Ovary (tissue), 9 donors: ENCODE data around the gene ZMIZ1. TPM values are rescaled to one million over a fixed set of nuclear protein-coding genes. Genes with fewer than 3 reads are reported as not detected.
A peak's percentile ranks its signal among the peaks of the same experiment; 100 is the strongest.
"Not testable (repeated sequence)": the region's sequence is repeated elsewhere in the genome, so short reads cannot be mapped to it uniquely, and the experiment has no call there.

Experiments used
- DNase-seq, 5 donors: peaks; one replicate each; pipeline ENCODE4 v3.0.0-alpha.2; 2019 to 2020
- H3K27ac ChIP-seq, 2 donors: fragments of 200-600 bp; one replicate each; pipeline versions ENCODE4 v1.5.1 to v1.8.0; 2019 to 2022
- H3K27me3 ChIP-seq: fragments of 200-600 bp; one replicate; pipeline ENCODE4 v1.8.0; 2022
- H3K36me3 ChIP-seq: fragments of 200-600 bp; sonication (generic); one replicate; pipeline ENCODE4 v1.5.1; 2019
- H3K4me1 ChIP-seq: one replicate; pipeline ENCODE4 v1.8.1; 2013; ENCODE audit warnings: mild to moderate bottlenecking, moderate library complexity; ENCODE audit not compliant: insufficient read depth
- H3K4me3 ChIP-seq: fragments of 200-600 bp; sonication (generic); one replicate; pipeline ENCODE4 v1.5.1; 2017
- H3K9me3 ChIP-seq, 2 donors: fragments of 200-600 bp in 1 of 2; sonication (generic) in 1 of 2; one replicate each; pipeline versions ENCODE4 v1.5.1 to v1.8.1; 2013 to 2019; ENCODE audit warnings: mild to moderate bottlenecking in 1 of 2, moderate library complexity in 1 of 2
- CTCF ChIP-seq, 3 donors: fragments of 450-650 bp in 2 of 3; fragments of 200-600 bp in 1 of 3; IDR thresholded peaks; one replicate each; pipeline versions ENCODE4 v1.5.1 to v1.8.0; 2016 to 2022; ENCODE audit warnings: antibody characterized with exemption in 3 of 3, mild to moderate bottlenecking in 1 of 3
- EP300 ChIP-seq: sonication (generic); formaldehyde crosslinking; IDR thresholded peaks from one replicate; pipeline ENCODE4 v1.6.1; 2017; ENCODE audit warnings: antibody characterized with exemption
- POLR2A ChIP-seq: fragments of 450-650 bp; IDR thresholded peaks from one replicate; pipeline ENCODE4 v1.6.1; 2017; ENCODE audit warnings: antibody characterized with exemption, mild to moderate bottlenecking, moderate library complexity
- WGBS, 3 donors: extraction: QIAGEN DNeasy Blood & Tissue Kit in 1 of 3; methylation state at CpG; one replicate each; pipeline versions ENCODE4 v1.1.5 to v1.1.7; 2013 to 2017; 5-methylcytosine and 5-hydroxymethylcytosine counted together
- intact Hi-C, 4 donors: fragments of 100-400 bp; cut with DNase I; formaldehyde crosslinking; loops; one replicate each; pipeline versions ENCODE4 v1.11.0 to v1.15.1; 2022 to 2023
- polyA plus RNA-seq, 2 donors: library from polyadenylated mRNA; stranded (reverse); fragments of 200-250 nt in 1 of 2; fragments of 350-450 nt in 1 of 2; fragmentation: Illumina TruSeq in 1 of 2; extraction: RNeasy Lipid Tissue Mini Kit (QIAGEN cat#74804) in 1 of 2; gene quantifications; one replicate each; pipeline ENCODE4 v1.2.3, GENCODE V29; 2013 to 2014
- total RNA-seq, 7 donors: library from RNA; depleted of rRNA in 2 of 7; stranded (reverse); fragments of >200 nt in 2 of 7; fragmentation: NEBNext Ultra II Directional in 3 of 7; extraction: Animal tissue kit (Norgen Biotek cat#: 25700) in 3 of 7; gene quantifications; one replicate each; pipeline versions ENCODE4 v1.1.0 to v1.2.4, GENCODE V29; 2016 to 2023
- donor health status: DM: no; HTN: no; CAD: no; lungs with moderate emphysema.
- donor health status: DM: no; HTN: no; CAD: no.
- donor health status: Bipolar disorder and iron deficiency.
- donor health status: DM: yes; HTN: yes; CAD: no.
- donor health status: DM: no; HTN: no; CAD: no.
- donor health status: DM: yes; HTN: yes; CAD: no.

The ZMIZ1 gene
- total and polyA plus RNA-seq, 9 donors = 30.3 to 117 (median 69.1) TPM

GRCh38 chr10:79275105-79275430, 206.3 kb downstream of the ZMIZ1 start:
- peaks cover 14% of the 10 kb centered on the region for H3K4me1 ChIP-seq
- H3K9me3 ChIP-seq = no peaks in the 10 kb centered on the region
- H3K36me3 ChIP-seq = no peaks in the 10 kb centered on the region
- no peak for TF ChIP-seq EP300
- no peak for TF ChIP-seq CTCF (IDR thresholded peaks at IDR 0.05)
- no peak for TF ChIP-seq POLR2A
- no peaks in the 10 kb centered on the region for H3K27me3 ChIP-seq
- H3K27ac ChIP-seq = no peak overlapping the region
- no peak overlapping the region for H3K4me3 ChIP-seq
- DNase-seq = no peak
- intact Hi-C loops = no loop called here
- 44 to 66% (median 52%) methylated on average over 3 of the region's 3 CpGs for WGBS, 3 donors

- H3K4me1 ChIP-seq = peaks cover 14% of the 10 kb centered on the region
- TF ChIP-seq CTCF (IDR thresholded peaks at IDR 0.05) = no peak
- no peak for TF ChIP-seq EP300
- TF ChIP-seq POLR2A = no peak
- H3K36me3 ChIP-seq = no peaks in the 10 kb centered on the region
- WGBS, 3 donors = 73 to 77% (median 77%) methylated on average over 10 of the region's 10 CpGs
- intact Hi-C loops = no loop called here
- no peak overlapping the region for H3K4me3 ChIP-seq
- H3K9me3 ChIP-seq = no peaks in the 10 kb centered on the region
- no peaks in the 10 kb centered on the region for H3K27me3 ChIP-seq
- no peak overlapping the region for H3K27ac ChIP-seq
- peak in 1 of 5 donors; percentile 55 for DNase-seq
These were observed 206.7 kb downstream of the ZMIZ1 start for GRCh38 chr10:79275431-79275851.

- intact Hi-C loops = no loop called here
- H3K27me3 ChIP-seq = no peaks in the 10 kb centered on the region
- no peak for DNase-seq
- WGBS, 3 donors = 85 to 88% (median 86%) methylated on average over 12 to 13 of the region's 13 CpGs
- no peaks in the 10 kb centered on the region for H3K9me3 ChIP-seq
- H3K4me1 ChIP-seq = peaks cover 14% of the 10 kb centered on the region
- H3K27ac ChIP-seq = no peak overlapping the region
- no peaks in the 10 kb centered on the region for H3K36me3 ChIP-seq
- no peak overlapping the region for H3K4me3 ChIP-seq
- TF ChIP-seq EP300 (no peak), CTCF (IDR thresholded peaks at IDR 0.05) (no peak), POLR2A (no peak)
These were observed 209.0 kb downstream of the ZMIZ1 start for GRCh38 chr10:79277579-79278269.

GRCh38 chr10:79279047-79279446, 210.3 kb downstream of the ZMIZ1 start:
- H3K4me3 ChIP-seq, H3K9me3 ChIP-seq, H3K27ac ChIP-seq, H3K4me1 ChIP-seq, intact Hi-C loops, H3K36me3 ChIP-seq, DNase-seq, H3K27me3 ChIP-seq: not testable (repeated sequence)
- WGBS, 3 donors = 82 to 93% (median 92%) methylated on average over 14 to 33 of the region's 33 CpGs

- Histone ChIP-seq H3K27ac (no peak overlapping the region), H3K4me3 (no peak overlapping the region), H3K36me3 (no peaks in the 10 kb centered on the region), H3K9me3 (no peaks in the 10 kb centered on the region), H3K4me1 (peaks cover 8% of the 10 kb centered on the region), H3K27me3 (no peaks in the 10 kb centered on the region)
- DNase-seq = no peak
- TF ChIP-seq POLR2A = no peak
- no peak for TF ChIP-seq CTCF (IDR thresholded peaks at IDR 0.05)
- no peak for TF ChIP-seq EP300
- intact Hi-C loops = no loop called here
- WGBS, 3 donors = 82 to 86% (median 85%) methylated on average over 6 of the region's 6 CpGs
These were observed 212.2 kb downstream of the ZMIZ1 start for GRCh38 chr10:79280956-79281355.
